HG02973 (cell line): Measurements from ENCODE around the gene PDCD7.

Source experiments
- ATAC-seq: cut with Tn5 transposase; IDR thresholded peaks from one replicate; pipeline ENCODE4 v1.9.1; 2021; ENCODE audit warnings: moderate library complexity; ENCODE audit not compliant: unreplicated experiment

PDCD7 gene

DNA sequence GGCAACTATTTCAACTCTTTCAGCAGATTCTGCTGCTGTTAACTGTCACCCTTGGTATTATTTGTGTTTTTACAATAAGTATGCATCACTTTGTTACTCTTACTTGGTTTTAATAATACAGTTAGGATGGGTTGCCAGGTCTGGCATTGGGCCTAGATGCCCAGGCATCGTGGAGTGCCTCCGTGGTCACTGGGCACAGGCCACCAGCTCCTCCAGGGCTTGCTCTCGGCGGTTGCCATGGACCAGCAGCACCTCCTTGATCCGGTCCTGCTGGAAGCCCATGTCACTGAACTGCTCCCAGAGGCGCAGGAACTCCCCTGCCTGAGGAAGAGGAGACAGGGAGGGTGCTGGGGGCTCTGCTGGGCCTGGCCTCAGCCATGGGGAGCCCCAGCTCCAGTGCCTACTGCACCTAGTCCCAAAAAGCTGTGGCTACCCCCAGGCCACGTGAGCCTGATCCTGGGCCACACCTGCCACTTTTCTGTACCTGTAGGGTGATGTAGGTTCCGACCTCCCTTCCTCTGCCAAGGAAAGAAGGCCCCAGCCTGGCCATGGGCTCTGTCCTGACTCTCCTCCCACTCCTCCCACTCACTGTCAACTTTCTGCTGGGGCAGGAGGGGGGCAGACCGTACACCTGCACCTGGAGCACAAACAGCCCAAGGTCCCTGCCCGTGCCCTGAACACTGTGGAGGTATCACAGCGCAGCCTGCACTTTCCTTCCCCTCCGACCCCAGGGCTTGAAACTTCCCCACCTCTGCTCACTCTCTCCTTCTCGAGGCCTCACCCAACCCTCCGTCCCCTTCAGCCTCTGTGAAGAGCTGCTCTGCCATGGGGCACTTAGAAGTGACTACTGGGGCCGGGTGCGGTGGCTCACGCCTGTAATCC, 40.5 kb downstream of the PDCD7 start:
- ATAC-seq = no peak

DNA sequence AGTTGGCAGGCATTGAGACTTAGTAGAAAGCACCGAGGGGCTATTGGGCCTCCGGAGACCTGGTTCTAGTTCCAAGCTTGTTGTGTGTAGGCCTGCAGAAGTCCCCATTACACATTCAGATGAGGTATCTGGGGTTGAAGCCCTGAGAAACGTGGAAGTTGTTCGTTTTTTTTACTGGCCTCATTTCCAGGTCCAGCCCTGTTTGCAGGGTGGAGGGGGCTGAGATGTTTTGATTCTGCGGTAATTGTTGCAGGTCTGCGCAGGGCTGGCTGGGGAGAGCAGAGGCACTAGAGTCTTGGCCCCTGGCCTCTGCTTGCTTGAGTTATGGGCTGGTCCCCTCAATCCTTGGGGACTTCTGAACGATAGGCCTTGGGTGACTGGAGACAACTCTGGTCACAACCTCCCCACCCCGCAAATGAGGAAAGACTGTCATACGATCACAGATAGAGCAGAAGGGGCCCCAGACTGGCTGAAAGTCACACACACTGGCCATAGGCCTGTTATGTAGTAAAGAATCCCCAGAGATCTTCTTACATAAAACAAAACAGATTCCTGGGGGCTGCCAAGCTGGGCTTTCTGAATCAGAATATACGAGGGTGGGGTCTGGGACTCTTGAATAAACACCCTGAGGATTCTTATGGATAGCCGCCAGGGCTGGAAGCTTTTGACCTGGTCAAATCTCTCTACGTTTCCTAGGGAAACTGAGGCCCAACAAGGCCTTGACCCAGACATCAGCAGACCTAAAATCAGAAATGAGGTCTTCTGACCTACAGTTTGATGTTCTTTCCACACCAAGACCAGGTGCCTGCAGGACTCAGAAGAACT, 41.5 kb downstream of the PDCD7 start:
- no peak for ATAC-seq

DNA sequence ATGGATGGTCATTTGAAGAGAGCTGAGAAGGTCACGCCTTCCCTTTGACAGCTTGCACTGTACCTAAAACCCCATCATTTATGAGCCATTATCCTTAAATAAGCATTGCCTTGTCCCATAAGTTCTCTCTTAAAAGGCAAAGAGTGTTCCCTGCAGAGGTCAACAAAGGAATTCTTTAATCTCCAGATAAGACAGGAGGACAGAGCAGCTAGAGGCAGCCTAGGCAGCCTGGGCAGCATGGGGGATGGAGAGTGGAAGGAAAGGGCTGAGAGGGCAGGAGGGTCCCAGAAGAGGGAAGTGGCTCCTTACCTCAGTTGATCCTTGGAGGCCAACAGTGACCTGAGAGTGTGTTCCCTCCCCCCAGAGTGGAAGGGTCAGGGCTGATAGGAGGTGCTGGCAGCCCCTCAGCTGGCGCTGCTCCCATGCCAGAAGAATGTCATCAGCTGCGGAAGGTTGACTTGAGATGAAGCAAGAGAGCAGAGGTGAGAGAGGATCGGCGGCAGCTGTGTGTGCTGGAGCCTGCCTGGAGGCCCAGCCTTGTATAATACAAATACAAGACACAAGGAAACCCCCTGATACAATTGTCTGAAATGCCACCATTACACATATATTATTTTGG, 44.3 kb downstream of the PDCD7 start:
- no peak for ATAC-seq

DNA sequence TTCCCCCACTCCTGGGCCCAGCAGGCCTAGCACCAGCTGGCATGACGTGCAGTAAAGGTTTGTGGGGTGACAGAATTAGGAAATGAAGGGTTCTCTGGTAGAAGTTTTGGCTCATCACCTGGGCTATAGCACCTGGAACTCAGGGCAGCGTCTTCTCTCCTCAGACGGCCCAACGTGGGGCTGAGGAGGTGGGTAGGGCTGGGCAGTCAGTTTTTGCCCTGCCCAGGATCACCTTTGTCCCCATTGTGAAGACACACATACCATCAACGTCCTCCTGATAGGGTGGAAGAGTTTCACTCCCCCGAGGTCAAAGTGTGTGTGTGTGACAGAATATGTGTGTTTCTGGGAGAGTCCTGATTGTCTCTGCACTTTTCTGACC, 45.0 kb downstream of the PDCD7 start:
- ATAC-seq = no peak

DNA sequence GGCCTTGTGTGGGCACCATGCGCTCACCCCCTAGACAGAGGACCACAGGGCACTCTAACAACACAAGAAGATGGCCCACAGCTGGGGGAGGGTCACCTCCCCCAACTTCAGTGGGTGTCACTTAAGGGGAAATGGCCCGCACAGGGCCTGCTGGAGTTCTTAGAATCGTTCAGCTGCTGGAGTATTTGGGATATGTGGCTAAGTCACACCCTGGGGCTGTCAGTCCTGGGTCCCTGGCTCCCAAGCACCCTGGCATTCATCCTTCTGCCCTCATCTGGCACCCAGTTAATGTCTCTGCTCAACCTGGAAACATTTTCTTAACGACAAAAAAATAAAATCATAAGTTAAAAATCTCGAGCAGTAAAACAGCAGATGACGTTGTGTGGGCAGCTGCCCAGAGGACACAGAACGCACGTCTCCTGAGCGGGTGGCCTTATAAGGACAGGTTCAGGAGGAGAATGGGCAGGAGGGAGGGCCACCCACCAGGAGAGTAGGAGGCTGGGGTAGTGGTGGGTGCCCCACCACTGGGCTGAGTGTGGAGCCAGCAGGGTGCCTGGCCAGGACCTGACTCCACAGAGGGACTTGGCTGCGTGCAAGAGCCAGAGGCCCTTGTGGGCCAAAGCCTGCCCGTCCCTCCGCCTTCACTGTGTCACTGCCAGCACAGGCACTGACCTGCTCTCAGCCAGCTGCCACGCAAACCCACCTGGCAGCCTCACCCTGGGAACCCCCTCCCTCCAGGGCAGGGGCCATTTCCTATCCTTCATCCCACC, 45.5 kb downstream of the PDCD7 start:
- no peak for ATAC-seq

DNA sequence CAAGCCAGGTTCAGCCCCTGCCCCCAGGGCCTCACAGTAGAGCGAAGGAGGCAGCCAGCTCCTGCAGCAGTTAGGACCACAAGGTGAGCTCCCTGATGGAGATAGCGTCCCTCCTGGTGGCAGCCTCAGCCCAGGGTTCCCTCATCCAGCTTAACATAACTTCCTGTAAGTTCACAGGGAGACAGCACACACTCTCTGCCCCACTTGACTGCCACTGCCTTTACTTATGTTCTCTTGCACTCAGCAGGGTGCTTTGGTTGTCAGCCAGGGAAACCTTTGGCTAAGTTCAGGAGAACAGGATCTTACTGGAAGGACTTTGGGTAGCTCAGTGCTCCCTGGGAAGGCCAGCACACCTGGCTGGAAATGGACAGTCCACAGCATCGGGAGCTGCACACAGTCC, 46.2 kb downstream of the PDCD7 start:
- no peak for ATAC-seq

DNA sequence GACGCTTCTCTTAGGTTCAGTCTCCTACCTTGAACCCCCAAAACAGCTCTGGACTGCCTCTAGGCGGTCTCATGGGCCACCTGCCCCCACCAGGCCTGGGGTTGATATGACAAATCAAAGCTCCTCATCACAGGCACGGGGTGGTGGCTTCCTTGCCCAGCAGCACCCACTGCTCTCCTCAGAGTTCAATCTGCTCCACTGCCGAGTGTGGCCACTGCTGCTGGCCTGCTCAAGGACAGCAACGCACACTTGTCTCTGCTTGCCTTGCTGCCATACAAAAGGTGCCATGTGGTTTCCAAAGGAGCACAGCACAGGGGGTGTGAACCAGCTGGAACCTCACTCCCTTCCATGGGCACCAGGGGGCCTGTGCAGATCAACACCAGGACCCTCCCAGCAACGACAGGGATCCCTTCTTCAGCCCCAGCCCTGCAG, 46.9 kb downstream of the PDCD7 start:
- no peak for ATAC-seq

DNA sequence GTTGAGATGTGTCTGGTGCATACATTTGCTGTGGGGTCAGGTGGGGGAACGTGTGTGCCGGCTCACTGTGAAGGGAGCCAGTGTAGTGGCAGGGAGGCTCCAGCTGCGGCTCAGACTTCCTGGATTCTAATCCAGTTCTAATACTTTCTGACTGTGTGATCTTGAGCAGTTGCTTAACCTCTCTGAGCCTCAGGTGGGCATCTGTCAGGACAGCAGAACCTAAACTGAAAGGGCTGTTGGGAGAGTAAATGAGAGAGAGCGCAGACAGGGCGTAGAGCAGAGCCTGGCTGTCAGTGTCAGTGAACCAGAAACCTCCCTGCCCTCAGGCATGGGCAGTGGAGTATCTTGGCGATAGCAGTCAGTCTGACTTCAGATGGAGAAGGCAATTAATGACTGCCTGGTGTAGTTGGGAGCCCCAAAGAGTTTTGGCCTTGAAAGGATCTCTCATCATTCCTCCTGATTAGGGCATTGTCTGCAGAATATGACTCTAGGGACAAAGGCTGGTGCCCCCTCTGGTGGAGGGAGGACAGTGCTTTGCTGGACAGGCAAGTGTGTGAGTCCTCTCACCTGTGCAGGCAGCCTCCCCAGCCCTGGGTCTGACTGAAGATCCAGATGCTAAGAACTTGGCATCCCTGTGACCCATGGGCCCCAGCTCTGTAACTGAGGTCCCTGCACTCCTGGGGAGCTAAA, 47.5 kb downstream of the PDCD7 start:
- ATAC-seq = no peak

DNA sequence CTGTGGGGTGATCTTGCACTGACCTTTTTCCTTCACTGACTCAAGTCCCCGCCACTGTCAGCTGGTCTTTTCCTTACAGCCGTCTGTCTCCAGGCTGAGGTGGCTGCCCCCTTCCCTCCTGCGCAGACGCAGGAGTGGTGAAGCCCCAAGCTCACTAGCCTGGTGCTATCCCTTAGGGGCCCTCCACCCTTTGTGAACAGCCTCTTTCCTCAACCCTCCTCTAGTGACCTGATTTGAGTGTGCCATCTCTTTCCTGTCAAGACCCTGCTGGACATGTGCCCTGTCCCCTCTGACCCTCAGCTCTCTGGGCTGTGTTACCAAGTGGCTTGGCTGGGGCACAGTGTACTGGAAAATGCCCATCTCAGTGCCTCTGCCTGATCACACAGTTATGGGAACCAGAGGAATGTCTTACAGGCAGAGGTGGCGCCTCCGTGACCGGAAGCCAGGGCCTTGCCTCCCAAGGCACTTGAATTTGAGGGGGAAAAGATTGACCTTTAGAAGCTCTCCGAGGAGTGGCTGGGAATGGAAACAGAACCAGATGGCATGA, 48.3 kb downstream of the PDCD7 start:
- ATAC-seq = no peak

DNA sequence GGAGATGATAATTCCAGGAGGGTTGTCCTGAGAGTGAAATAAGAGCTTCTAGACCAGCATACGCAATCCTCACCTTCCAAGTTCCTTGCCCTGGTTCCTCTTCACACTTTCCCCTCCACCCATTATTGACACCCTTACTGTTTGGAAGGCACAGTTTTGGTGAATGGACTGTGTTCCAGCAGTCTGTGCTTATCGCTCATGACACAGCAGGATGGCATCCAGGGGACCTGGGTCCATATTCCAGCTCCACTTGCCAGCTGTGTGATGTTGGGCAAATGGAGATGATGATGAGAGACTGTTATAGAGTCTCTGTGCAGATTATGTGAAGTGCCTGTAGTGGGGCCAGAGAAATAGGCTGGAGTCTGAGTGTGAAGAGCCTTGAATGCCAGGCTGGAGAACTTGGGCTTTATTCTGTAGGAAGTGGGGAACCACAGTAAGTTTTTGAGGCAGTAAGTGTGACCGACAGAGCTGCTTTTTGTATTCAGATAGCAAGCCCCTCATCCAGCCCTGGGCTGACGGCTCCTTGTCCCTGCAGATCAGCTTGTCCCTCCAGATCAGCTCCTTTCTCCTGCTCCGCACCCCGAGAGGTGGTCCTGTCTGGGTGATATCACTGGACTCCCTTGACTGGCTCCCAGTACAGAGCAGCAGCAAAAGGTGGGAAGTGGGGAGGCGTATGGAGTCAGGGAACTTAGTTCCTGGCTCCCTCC, 49.0 kb downstream of the PDCD7 start:
- no peak for ATAC-seq

DNA sequence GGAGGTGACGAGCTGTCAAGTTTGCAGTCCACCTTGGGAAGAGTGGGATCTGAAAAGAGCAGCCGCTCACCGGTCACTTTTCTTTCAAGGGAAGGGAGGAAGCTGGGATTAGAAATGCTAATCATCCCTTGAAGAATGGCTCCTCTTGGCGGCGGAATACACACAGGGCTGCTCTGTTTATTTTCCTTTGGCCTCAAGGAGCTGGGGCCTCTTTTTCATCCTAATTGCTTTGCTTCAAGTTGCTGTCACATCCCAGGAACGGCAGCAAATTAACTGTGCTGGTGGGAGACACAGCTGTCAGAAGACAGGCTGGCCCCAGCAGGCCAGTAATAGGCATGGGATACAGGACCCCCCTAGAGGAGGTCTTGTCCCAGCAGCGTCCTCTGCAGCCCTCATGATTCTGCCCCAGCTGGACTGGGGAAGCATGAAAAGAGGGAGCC, 50.3 kb downstream of the PDCD7 start:
- ATAC-seq = no peak

DNA sequence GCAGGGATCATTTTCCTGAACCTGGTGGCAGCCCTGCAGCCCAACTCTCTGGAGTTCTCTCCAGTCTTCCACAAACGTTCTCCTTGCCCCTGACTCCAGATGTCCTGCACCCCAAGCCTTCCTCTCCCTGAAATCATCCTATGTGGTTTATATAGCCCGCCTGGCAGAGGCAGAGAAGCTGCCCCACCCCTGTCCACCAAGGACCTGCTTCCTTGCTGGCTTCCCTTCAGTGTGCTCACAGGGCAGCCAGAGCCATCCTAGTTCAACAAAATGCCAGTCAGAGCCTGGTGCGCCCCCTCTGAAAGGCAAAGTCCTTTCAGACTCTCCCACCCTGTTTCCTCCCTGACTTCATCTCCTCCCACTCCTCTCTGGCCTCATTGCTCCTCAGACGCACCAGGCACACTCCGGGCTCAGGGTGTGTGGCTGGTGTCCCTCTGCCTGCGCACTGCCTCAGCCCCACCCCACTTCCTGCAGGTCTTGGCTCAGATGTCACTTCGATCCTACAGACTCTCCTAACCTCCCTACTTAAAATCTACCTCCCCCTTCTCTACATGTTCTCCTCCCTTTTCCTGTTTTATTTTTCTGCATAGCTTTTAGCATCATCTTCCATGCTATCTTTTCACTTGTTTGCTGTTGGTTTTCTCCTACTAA, 51.2 kb downstream of the PDCD7 start:
- no peak for ATAC-seq

DNA sequence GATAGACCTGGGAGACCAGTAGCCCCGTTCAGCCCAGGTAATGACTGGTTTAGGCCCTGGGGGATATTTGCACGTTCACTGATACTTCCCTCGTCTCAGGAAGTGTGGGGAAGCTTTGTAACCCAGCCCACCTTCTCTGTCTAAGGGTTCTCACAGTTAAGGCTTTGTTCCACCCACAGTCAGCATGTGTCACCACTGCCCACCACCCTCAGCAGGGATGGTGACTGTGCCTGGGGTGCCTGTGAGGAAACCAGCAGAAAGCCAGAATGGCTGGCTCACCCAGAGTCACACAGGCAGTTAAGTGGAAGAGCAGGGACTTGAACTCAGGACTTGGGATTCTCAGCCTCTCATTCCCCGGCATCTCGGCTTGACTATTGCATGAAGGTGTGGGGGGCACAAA, 51.9 kb downstream of the PDCD7 start:
- ATAC-seq = no peak

DNA sequence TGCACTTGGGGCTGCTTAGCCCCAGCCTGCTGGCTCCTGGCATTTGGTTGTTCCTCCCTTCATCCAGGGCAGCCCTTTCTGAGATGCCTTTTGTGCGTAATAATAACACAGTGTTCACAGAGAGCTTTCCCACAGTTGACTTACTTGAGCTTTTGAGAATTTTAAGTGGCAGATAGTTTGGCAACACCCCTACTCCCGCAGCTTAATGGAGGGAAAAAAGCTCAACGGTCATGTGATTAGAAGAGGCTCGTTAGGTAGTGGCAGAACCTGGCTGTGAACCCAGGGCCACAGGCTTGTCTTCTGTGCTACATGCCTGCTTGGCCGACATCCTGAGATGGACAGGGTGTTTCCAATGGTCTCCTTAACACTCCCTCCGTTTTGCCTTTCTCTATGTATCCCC, 52.3 kb downstream of the PDCD7 start:
- ATAC-seq = no peak

DNA sequence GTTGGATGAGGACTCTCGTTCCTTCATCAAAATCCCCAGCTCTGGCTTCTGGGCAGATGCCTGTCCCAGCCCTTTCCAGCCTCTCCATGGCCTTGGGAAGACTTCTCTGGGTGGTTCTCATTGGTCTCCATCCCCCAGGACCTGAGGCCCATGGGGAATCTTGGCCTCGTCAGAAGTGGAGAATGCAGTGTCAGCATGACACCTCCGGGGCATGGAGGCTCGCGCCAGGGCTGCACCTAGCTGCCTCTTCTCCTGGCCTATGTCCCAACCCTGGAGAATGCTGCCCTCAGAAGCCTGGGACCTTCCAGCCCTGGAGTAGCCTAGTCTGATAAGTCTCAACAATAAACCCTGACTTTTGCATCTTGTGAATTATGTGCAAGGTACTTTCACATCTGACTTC, 54.0 kb downstream of the PDCD7 start:
- ATAC-seq = no peak

DNA sequence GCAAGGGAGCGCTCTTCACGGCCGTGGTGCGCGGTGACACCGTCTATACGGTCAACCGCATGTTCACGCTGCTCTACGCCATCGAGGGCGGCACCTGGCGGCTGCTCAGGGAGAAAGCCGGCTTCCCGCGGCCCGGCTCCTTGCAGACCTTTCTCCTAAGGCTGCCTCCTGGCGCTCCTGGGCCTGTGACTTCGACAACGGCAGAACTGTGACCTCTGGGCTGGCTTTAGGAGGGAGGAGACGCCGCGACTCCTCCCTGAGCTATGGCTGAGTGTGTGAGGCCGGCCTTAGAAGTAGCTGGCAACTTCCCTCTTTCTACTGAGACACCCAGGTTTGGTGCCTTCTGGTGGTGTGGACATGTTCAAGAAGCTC, 55.6 kb downstream of the PDCD7 start:
- ATAC-seq = no peak

DNA sequence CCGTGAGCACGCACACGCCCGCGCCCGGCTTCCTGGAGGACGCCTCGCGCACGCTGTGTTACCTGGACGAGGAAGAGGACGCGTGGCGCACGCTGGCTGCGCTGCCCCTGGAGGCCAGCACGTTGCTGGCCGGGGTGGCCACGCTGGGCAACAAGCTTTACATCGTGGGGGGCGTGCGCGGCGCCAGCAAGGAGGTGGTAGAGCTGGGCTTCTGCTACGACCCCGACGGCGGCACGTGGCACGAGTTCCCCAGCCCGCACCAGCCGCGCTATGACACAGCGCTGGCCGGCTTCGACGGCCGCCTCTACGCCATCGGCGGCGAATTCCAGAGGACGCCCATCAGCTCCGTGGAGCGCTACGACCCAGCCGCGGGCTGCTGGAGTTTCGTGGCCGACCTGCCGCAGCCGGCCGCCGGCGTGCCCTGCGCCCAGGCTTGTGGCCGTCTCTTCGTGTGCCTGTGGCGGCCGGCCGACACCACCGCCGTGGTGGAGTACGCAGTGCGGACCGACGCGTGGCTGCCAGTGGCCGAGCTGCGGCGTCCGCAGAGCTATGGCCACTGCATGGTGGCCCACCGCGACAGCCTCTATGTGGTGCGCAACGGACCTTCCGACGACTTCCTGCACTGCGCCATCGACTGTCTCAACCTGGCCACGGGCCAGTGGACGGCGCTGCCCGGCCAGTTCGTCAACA, 56.2 kb downstream of the PDCD7 start:
- ATAC-seq = no peak

DNA sequence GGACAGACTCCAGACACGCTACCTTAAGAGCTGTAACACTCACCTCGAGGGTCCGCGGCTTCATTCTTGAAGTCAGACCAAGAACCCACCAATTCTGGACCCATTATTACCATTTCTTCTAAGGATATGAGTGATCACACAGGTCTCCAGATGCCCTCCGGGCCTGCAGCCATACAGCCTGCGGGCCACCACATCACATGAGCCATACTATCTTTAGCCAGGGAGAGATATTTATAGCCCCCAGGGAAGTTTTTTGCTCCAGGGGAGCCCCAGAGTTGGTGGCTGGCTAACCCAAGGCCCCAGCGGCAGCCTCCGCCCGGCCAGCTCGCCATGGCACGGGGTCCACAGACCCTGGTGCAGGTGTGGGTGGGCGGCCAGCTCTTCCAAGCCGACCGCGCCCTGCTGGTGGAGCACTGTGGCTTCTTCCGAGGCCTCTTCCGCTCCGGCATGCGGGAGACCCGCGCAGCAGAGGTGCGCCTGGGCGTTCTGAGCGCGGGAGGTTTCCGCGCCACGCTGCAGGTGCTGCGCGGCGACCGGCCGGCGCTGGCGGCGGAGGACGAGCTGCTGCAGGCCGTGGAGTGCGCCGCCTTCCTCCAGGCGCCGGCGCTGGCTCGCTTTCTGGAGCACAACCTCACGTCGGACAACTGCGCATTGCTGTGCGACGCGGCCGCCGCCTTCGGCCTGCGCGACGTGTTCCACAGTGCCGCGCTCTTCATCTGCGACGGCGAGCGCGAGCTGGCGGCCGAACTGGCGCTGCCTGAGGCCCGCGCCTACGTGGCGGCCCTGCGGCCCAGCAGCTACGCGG, 56.9 kb downstream of the PDCD7 start, which contains the start of gene KBTBD13:
Gene KBTBD13 (plus strand): TSS at position 261 of the 805 bp plus-strand sequence. CDS start 70 bp downstream, at position 331.
- no peak for ATAC-seq
